HL-60/S4 (cell line): ENCODE measurements around the gene SLC37A3.

Source experiments
- in situ Hi-C: fragments of 300-500 bp; cut with MboI; formaldehyde crosslinking; loops from 2 replicates; pipeline ENCODE4 v1.14.3; 2022; ENCODE audit warnings: low sequenced_read_pairs

Gene SLC37A3

GRCh38 chr7:140402178-140402835 lies 4.0 kb upstream of the SLC37A3 start:
- in situ Hi-C loops: no loop called here

DNA sequence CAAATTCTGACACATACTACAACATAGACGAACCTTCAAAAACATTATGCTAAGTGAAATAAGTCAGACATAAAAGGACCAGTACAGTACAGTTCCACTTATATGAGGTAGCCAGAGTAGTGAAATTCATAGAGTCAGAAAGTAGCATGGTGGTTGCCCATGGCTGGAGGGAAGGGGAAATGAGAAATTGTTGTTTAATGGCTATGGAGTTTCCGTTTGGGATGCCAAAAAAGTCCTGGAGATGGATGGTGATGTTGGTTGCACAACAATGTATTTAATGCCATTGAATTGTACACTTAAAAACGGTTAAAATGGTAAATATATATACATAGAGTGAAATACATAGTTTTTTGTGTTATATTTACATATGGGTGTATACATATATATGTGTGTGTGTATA lies 2.1 kb upstream of the SLC37A3 start:
- in situ Hi-C loops: no loop called here

DNA sequence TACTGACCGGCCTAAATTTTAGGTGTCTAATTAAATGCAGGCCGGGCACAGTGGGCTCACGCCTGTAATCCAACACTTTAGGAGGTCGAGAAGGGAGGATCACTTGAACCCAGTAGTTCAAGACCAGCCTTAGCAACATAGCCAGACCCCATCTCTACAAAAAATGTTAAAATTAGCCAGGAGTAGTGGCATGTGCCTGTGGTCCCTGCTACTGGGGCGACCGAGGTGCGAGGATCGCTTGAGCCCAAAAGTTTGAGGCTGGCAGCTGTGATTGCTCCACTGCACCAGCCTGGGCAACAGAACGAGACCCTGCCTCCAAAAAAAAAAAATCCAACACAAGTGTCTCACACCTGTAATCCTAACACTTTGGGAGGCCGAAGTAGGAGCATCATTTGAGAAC lies 491 bp upstream of the SLC37A3 start:
- in situ Hi-C loops: no loop called here

DNA sequence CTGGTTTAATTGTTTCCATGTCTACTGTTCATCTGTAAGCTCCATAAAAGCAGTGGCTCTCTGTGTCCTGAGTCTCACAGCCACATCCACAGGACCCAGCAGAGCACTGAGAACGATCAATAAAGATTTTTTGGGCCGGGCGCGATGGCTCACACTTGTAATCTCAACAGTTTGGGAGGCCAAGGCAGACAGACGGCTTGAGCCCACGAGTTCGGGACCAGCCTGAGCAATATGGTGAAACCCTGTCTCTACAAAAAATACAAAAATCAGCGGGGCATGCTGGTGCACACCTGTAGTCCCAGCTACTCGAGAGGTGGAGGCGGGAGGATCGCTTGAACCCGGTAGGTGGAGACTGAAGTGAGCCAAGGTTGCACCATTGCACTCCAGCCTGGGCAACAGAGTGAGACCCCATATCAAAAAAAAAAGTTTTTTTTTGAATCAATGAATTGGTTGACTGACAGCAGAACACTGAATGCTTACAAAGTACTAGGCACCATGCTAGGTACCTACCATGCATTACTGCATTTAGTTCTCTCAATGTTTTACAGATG lies 4.5 kb downstream of the SLC37A3 start:
- in situ Hi-C loops: no loop called here

- in situ Hi-C loops: no loop called here
These were observed 6.7 kb downstream of the SLC37A3 start for GRCh38 chr7:140391634-140392033.

GRCh38 chr7:140390466-140391190 lies 7.7 kb downstream of the SLC37A3 start:
- in situ Hi-C loops: no loop called here

DNA sequence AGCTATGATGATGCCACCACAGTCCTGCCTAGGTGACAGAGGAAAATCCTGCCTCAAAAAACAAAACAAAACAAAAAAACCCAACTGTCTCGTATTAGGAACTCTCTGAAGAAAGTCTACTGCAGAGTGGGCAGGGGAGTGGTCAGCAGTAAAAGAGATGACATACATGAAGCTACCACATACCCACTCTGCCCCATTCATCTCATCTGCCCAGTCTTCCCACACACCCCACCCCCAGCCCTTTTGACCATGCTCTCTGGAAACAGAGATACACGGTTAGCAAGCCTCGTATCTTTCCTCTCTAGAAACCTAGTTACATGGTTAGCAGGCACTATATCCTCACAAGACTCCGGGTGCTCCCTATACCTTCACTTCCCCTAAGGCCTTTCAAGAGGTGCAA lies 8.3 kb downstream of the SLC37A3 start:
- in situ Hi-C loops: no loop called here

DNA sequence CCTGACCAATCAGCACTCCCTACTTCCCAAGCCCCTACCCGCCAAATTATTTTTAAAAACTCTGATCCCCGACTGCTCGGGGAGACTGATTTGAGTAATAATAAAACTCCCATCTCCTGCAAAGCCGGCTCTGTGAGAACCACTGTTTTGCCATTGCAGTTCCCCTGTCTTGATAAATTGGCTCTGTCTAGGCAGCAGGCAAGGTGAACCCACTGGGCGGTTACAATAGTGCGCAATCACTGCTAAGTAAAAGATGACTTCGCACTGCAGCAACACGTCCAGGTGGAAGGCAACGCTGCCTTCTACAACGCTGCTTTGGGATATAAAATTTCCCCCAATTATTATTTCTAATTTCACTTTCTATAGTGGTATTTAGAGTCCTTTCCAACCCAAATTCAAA lies 8.9 kb downstream of the SLC37A3 start:
- in situ Hi-C loops: no loop called here

DNA sequence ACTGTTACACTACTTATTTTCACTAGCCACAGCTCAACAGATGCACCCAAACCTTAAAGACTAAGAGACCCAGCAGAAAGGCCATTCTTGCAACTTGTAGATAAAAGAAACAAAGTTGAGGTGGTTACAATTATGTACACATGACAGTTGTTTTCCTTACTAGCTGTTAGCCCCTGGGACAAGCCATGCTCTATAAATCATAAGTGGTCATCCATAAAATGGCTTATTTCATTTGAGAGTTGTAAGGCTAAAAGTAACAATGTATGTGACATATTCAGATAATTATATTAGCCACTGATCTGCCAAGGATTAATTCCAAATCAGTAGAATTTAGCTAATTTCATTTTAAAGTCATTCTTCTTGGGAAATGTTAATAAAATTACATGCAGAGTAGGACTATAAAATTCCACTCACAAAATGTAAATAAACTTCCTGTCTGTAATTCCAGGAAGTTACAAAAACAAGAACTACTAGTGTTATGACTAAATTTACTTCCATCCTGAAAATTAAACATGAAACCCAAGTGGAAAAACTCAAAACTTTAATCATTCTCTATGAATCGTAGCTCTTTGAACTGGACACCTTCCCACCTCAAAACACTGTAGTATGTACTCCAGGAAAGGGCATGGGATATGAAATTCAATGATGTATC lies 13.3 kb downstream of the SLC37A3 start:
- in situ Hi-C loops: no loop called here

DNA sequence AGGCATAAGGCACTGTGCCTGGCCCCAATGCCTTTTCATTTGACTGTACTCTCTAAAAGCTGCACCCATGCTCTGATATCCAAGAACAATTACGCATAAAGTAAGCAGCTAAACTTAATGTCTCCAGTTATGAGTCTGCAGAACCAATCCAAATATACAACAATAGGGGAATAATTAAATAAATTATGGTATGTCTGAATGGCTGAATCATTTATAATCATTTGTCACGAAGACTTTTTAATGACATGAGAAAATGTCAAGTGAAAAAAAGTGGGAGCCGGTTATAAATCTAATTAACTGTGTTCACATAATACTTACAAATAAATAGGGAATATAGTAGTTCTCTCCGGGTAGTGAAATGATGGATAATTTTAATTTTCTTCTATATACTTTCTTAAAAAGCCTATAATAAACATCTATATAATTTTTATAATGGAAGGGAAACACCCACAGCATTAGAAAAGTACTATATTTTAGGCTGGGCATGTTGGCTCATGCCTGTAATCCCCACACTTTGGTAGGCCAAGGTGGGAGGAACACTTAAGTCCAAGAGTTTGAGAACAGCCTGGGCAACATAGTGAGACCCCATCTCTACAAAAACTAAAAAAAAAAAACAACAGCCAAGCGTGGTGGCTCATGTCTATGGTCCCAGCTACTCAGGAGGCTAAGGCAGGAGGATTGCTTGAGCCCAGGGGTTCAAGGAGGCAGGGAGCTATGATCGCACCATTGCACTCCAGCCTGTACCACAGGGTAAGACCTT lies 14.2 kb downstream of the SLC37A3 start:
- in situ Hi-C loops: no loop called here

- in situ Hi-C loops: no loop called here
These were observed 22.2 kb downstream of the SLC37A3 start for GRCh38 chr7:140375892-140376730.

DNA sequence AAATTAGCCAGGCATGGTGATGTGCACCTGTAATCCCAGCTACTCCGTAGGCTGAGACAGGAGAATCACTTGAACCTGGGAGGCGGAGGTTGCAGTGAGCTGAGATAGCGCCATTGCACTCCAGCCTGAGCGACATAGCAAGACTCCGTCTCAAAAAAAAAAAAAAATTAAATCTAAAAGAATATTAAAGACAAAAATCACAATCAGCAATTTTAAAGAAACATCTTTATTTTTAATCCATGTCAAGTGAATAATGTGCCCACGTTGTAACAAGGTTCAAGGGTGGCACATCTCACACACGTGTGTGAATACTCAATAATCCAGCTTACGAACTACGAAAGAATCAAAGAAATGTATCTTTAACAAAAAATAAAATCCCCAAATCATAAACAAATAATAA lies 23.0 kb downstream of the SLC37A3 start:
- in situ Hi-C loops: no loop called here

GRCh38 chr7:140369294-140369693 lies 29.0 kb downstream of the SLC37A3 start:
- in situ Hi-C loops: no loop called here

DNA sequence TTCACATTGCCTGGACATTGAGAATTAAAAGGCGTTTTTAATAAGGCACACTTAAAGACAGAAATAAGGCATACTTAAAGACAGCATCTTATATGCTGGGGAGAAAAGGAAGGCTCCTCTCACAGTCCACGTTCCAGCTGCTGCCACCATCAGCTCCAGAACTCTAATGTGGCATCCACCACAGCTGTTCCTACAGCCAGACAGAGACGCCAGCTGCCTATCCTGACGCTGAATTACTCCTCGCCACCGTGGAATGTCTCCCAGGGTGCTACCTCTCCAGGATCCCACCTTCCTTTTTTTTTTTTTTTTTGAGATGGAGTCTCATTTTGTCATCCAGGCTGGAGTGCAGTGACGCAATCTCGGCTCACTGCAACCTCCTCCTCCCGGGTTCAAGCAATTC lies 30.8 kb downstream of the SLC37A3 start:
- in situ Hi-C loops: no loop called here

DNA sequence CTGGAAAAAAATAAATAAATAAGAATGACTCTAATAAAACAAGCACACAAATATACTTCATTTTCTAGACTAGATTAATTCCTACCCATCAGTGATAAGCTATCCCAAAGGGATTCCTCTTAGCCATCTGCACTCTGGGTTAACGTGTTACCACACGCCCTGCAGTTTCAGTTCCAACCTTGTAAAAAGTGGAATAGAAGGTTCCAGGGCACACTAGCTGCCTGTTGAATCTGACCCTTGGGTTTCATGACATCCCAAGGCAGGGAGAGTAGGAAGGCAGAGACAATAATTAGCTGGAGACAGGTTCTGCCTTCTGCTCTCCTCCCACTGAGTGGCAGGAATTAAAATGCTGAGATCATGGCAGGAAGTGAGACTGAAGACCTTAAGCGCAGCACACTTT lies 33.5 kb downstream of the SLC37A3 start:
- in situ Hi-C loops: no loop called here

DNA sequence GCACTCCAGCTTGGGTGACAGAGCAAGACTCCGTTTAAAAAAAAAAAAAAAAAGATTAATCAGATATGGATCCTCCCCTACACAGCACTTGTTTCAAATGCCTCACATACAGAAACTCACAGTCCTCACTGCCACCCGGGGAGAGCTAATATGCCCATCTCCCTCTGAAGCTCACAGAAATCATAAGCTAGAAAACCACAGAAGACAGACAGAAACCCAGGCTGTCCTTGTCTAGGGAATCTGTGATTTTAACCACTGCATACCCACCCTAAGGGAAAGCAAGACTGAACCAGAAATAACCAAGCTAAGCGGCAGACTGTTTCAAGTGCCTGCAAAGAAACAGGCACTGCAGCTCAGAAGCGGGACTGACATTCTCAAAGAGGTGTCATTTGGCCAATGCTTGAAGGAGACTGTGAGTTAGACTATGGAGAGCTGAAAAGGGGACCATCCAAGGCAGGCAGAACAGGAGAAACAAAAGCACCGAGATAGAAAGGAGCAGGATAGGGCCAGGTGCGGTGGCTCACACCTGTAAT lies 37.6 kb downstream of the SLC37A3 start:
- in situ Hi-C loops: no loop called here

- in situ Hi-C loops: no loop called here
These were observed 39.8 kb downstream of the SLC37A3 start for GRCh38 chr7:140358412-140359051.

DNA sequence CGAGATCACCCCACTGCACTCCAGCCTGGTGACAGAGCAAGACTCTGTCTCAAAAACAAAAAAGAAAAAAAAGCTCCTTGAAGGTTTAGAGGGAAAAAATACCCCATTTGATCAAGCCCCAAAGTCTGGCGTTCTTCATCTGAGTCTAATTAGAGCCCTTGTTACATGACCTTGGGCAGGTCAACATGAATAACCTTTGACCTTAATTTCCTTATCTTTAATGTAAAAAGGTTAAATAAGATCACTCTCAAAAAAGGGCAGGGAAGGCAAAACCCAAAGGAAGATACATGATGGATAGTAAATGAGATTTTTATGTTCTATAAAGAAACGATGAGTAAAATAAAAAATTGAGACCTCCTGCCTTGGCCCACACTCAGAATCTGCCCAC lies 40.3 kb downstream of the SLC37A3 start:
- in situ Hi-C loops: no loop called here

GRCh38 chr7:140350056-140350455 lies 48.3 kb downstream of the SLC37A3 start:
- in situ Hi-C loops: no loop called here
